ENCODE measurements around the gene GIGYF2. TPM values are rescaled to one million over a fixed set of nuclear protein-coding genes. Genes with fewer than 3 reads are reported as not detected.

The GIGYF2 gene
- total RNA-seq, 2 experiments from 2014 or later: 52.5 to 55.5 TPM

- no peaks in the 10 kb centered on the region for H3K36me3 ChIP-seq (ENCODE audit: insufficient read depth, low read length)
- no peaks in the 10 kb centered on the region for H3K27me3 ChIP-seq (ENCODE audit: control insufficient read depth in 1 of 2, insufficient read depth in 2 of 2, low read length in 2 of 2)
- no peak for DNase-seq
- no peaks in the 10 kb centered on the region for H3K36me3 Mint-ChIP-seq (ENCODE audit: low read depth)
- no peaks in the 10 kb centered on the region for H3K4me1 Mint-ChIP-seq (ENCODE audit: low read depth)
- CTCF ChIA-PET: no interaction called here
- no peak overlapping the region for H3K4me3 ChIP-seq (ENCODE audit: low read length)
- no peak overlapping the region for H3K4me3 Mint-ChIP-seq
- H3K27ac ChIP-seq (ENCODE audit: low read depth in 1 of 2, low read length in 2 of 2): no peak overlapping the region
- no peaks in the 10 kb centered on the region for H3K9me3 Mint-ChIP-seq
- ATAC-seq (ENCODE audit: poor library complexity): no peak
- no peak overlapping the region for H3K27ac Mint-ChIP-seq
- H3K4me1 ChIP-seq (ENCODE audit: insufficient read depth, low read length): no peaks in the 10 kb centered on the region
- POLR2A ChIA-PET: no interaction called here
- peaks cover 12% of the 10 kb centered on the region for H3K27me3 Mint-ChIP-seq
- TF ChIP-seq CTCF (IDR thresholded peaks at IDR 0.05): no peak
- intact Hi-C loops (cut with DNase I, micrococcal nuclease): no loop called here
- no peaks in the 10 kb centered on the region for H3K9me3 ChIP-seq (ENCODE audit: control insufficient read depth in 1 of 2, insufficient read depth in 1 of 2, low read length in 2 of 2)
Observed at GRCh38 chr2:232674491-232674890, 22.6 kb upstream of the GIGYF2 start.

GRCh38 chr2:232675381-232675780, 21.8 kb upstream of the GIGYF2 start:
- TF ChIP-seq CTCF (IDR thresholded peaks at IDR 0.05): no peak
- H3K9me3 ChIP-seq (ENCODE audit: control insufficient read depth in 1 of 2, insufficient read depth in 1 of 2, low read length in 2 of 2): no peaks in the 10 kb centered on the region
- DNase-seq (no peak), ATAC-seq (ENCODE audit: poor library complexity) (no peak)
- CTCF ChIA-PET: no interaction called here
- Mint-ChIP-seq H3K27ac (no peak overlapping the region), H3K36me3 (ENCODE audit: low read depth) (no peaks in the 10 kb centered on the region), H3K4me1 (ENCODE audit: low read depth) (no peaks in the 10 kb centered on the region), H3K27me3 (peaks cover 12% of the 10 kb centered on the region), H3K9me3 (no peaks in the 10 kb centered on the region), H3K4me3 (no peak overlapping the region)
- H3K27ac ChIP-seq (ENCODE audit: low read depth in 1 of 2, low read length in 2 of 2): no peak overlapping the region
- H3K4me3 ChIP-seq (ENCODE audit: low read length): no peak overlapping the region
- H3K27me3 ChIP-seq (ENCODE audit: control insufficient read depth in 1 of 2, insufficient read depth in 2 of 2, low read length in 2 of 2): no peaks in the 10 kb centered on the region
- H3K36me3 ChIP-seq (ENCODE audit: insufficient read depth, low read length): no peaks in the 10 kb centered on the region
- POLR2A ChIA-PET: no interaction called here
- H3K4me1 ChIP-seq (ENCODE audit: insufficient read depth, low read length): no peaks in the 10 kb centered on the region
- intact Hi-C loops (cut with DNase I, micrococcal nuclease): no loop called here

DNA sequence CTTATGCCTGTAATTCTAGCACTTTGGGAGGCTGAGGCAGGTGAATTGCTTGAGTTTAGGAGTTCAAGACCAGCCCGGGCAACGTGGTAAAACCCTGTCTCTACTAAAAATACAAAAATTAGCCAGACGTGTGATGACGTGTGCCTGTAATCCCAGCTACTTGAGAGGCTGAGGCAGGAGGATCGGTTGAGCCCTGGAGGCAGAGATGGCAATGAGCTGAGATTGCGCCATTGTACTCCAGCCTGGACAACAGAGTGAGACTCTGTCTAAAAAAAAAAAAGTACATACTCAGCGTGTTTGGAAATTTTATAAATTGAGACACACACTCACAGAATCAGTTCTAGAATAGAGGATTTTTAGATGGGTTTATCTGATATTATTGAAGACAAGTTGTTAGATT, 17.1 kb upstream of the GIGYF2 start:
- H3K9me3 Mint-ChIP-seq: no peaks in the 10 kb centered on the region

More for the DNA sequence above, 17.1 kb upstream of the GIGYF2 start:
- CTCF ChIA-PET: no interaction called here
- Histone ChIP-seq H3K9me3 (ENCODE audit: control insufficient read depth in 1 of 2, insufficient read depth in 1 of 2, low read length in 2 of 2) (no peaks in the 10 kb centered on the region), H3K4me1 (ENCODE audit: insufficient read depth, low read length) (no peaks in the 10 kb centered on the region), H3K27ac (ENCODE audit: low read depth in 1 of 2, low read length in 2 of 2) (no peak overlapping the region), H3K27me3 (ENCODE audit: control insufficient read depth in 1 of 2, insufficient read depth in 2 of 2, low read length in 2 of 2) (peaks cover 0 to 6% of the 10 kb centered on the region in 2 experiments), H3K36me3 (ENCODE audit: insufficient read depth, low read length) (no peaks in the 10 kb centered on the region), H3K4me3 (ENCODE audit: low read length) (no peak overlapping the region)
- Mint-ChIP-seq H3K36me3 (ENCODE audit: low read depth) (no peaks in the 10 kb centered on the region), H3K4me3 (no peak overlapping the region), H3K27ac (no peak overlapping the region), H3K4me1 (ENCODE audit: low read depth) (no peaks in the 10 kb centered on the region), H3K27me3 (peaks cover 25% of the 10 kb centered on the region)
- ATAC-seq (ENCODE audit: poor library complexity): no peak
- no peak for DNase-seq
- TF ChIP-seq CTCF (IDR thresholded peaks at IDR 0.05): no peak
- intact Hi-C loops (cut with DNase I, micrococcal nuclease): no loop called here
- POLR2A ChIA-PET: no interaction called here

Data from CD4-positive, alpha-beta T cell (primary cell).